ENCODE results near the gene PKD2L1. TPM values are rescaled to one million over a fixed set of nuclear protein-coding genes. Genes with fewer than 3 reads are reported as not detected.
"Not testable (repeated sequence)": the region's sequence is repeated elsewhere in the genome, so short reads cannot be mapped to it uniquely, and the experiment has no call there.

PKD2L1 gene
- total RNA-seq, 4 donors from 2014 or later, result 0.42 TPM; not detected in 3

DNA sequence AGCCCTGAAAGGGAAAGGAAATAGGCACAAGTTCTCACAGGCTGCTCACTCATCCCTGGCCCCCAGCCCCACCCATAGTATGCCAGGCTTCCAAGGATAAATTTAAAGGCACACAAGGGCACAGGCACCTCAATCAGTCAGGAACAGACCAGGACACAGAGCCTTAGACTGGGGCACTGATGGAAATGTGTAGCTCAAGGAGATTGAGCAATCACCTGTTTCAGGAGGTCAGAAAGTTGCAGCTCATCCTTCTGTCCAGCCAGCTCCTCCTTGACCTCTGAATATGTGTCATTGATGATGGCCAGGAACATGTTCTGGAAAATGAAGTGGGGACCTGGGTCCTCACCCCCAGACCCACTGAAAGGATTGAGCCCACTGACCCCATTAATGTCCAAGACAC is 37.0 kb downstream of the PKD2L1 start:
- H3K9me3 ChIP-seq, result no peaks in the 10 kb centered on the region
- no peak overlapping the region for H3K4me3 ChIP-seq
- peak overlapping the region in 2 of 4 donors; percentile 64 to 80 for H3K27ac ChIP-seq
- H3K27me3 ChIP-seq, result no peaks in the 10 kb centered on the region
- TF ChIP-seq POLR2A (IDR thresholded peaks at IDR 0.05) (no peak), EP300 (IDR thresholded peaks at IDR 0.05) (no peak)
- TF ChIP-seq, protein P1, sequence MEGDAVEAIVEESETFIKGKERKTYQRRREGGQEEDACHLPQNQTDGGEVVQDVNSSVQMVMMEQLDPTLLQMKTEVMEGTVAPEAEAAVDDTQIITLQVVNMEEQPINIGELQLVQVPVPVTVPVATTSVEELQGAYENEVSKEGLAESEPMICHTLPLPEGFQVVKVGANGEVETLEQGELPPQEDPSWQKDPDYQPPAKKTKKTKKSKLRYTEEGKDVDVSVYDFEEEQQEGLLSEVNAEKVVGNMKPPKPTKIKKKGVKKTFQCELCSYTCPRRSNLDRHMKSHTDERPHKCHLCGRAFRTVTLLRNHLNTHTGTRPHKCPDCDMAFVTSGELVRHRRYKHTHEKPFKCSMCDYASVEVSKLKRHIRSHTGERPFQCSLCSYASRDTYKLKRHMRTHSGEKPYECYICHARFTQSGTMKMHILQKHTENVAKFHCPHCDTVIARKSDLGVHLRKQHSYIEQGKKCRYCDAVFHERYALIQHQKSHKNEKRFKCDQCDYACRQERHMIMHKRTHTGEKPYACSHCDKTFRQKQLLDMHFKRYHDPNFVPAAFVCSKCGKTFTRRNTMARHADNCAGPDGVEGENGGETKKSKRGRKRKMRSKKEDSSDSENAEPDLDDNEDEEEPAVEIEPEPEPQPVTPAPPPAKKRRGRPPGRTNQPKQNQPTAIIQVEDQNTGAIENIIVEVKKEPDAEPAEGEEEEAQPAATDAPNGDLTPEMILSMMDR (IDR thresholded peaks at IDR 0.05), result no peak
- H3K4me1 ChIP-seq, result peaks cover 0 to 18% (median 0%) of the 10 kb centered on the region in 4 donors
- DNase-seq (ENCODE audit: low spot score in 2 of 2), result no peak
- H3K36me3 ChIP-seq, result no peaks in the 10 kb centered on the region

DNA sequence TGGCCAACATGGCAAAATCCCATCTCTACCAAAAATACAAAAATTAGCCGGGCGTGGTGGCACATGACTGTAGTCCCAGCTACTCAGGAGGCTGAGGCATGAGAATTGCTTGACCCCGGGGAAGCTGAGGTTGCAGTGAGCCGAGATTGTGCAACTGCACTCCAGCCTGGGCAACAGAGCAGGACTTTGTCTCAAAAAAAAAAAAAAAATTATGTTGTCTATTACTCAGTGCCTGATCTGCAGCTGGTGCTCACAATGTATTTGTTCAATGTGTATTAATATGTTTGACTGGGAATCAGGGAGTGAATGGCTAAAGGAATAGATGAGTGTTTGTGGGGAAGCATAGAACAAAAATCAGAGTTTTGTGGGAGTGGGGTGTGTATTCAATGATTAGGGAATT is 37.7 kb downstream of the PKD2L1 start:
- H3K9me3 ChIP-seq, H3K27me3 ChIP-seq, H3K4me3 ChIP-seq, H3K36me3 ChIP-seq: not testable (repeated sequence)
- peak; percentile 18 to 26 for DNase-seq (ENCODE audit: low spot score in 2 of 2)
- WGBS, 2 donors, result 26 to 32% methylated on average over 4 of the region's 4 CpGs
- peak in 1 of 2 donors; percentile 49 for TF ChIP-seq EP300 (IDR thresholded peaks at IDR 0.05)
- Histone ChIP-seq H3K4me1 (peaks cover 0 to 20% (median under 1%) of the 10 kb centered on the region in 4 donors), H3K27ac (peak overlapping the region in 2 of 4 donors; percentile 74 to 80)

DNA sequence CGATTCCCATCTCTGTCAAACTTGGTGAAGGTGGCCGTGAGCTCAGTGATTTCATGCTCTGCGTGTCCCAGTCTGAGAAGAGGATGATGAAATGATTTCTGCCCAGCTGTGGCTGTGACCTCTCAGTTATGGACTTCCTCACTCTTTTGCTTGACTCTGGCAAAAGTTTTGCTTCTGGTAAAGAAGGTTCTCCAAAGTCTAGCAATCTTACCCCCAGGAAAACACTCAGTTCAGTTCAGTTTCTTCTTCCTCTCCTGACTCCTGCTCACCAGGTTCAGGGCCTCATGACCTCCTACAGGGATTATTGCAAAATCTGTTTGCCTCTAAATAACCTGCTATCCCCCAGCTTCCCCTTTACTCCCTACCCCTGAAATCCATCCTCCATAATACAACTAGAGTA is 38.7 kb downstream of the PKD2L1 start:
- Histone ChIP-seq H3K36me3 (no peaks in the 10 kb centered on the region), H3K27ac (peak overlapping the region in 2 of 4 donors; percentile 66 to 74), H3K9me3 (no peaks in the 10 kb centered on the region), H3K4me1 (peaks cover 0 to 26% (median 3%) of the 10 kb centered on the region in 4 donors), H3K27me3 (no peaks in the 10 kb centered on the region), H3K4me3 (no peak overlapping the region)
- 69 to 72% methylated on average over 3 of the region's 3 CpGs for WGBS, 2 donors
- peak; percentile 5 to 17 for TF ChIP-seq EP300 (IDR thresholded peaks at IDR 0.05)
- TF ChIP-seq POLR2A (IDR thresholded peaks at IDR 0.05), result no peak
- TF ChIP-seq, protein P1 (IDR thresholded peaks at IDR 0.05), result no peak
- DNase-seq (ENCODE audit: low spot score in 2 of 2), result peak in 1 of 2 donors; percentile 15

DNA sequence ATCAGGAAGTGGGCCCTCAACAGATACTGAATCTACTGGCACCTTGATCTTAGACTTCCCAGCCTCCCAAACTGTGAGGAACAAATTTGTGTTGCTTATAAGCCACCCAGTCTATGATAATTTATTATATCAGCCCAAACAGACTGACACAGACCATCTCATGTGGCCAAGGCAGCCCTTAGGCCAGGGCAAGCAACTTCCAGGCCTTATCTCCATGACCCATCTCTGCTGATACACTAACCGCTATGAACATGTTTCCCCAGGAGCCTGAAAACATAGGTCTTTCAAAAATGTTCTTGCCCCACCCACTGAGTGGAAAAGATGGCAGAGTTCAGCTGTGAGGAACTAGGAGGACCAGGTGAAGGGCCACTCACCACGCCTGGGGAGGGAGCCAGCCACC is 40.4 kb downstream of the PKD2L1 start:
- no peaks in the 10 kb centered on the region for H3K9me3 ChIP-seq
- no peaks in the 10 kb centered on the region for H3K36me3 ChIP-seq
- DNase-seq (ENCODE audit: low spot score in 2 of 2), result no peak
- H3K4me1 ChIP-seq, result peaks cover 0 to 40% (median 14%) of the 10 kb centered on the region in 4 donors
- H3K4me3 ChIP-seq, result no peak overlapping the region
- H3K27me3 ChIP-seq, result no peaks in the 10 kb centered on the region
- 75 to 86% methylated on average over 2 of the region's 2 CpGs for WGBS, 2 donors
- no peak for TF ChIP-seq EP300 (IDR thresholded peaks at IDR 0.05)
- TF ChIP-seq POLR2A (IDR thresholded peaks at IDR 0.05), result no peak
- TF ChIP-seq, protein P1 (IDR thresholded peaks at IDR 0.05), result no peak
- no peak overlapping the region for H3K27ac ChIP-seq

DNA sequence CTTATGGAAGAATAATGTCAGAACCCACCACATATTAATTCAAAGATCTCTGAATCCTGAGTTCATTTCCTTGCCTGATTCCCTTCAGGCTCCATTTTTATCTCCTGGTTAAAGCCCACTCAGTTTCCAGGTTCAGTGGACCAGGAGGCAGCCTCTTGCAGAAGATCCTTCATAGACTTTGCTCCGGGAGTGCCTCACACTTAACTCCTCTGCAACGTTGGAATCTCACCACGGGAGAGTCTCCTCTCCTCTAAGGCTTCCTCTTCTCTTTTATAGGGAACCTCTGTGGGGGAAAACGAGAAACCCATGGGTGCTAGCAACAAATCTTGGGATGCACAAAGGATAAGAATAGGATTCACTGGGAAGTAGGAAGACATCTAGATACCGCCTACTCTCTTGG is 41.8 kb downstream of the PKD2L1 start:
- Histone ChIP-seq H3K9me3 (no peaks in the 10 kb centered on the region), H3K4me3 (no peak overlapping the region), H3K36me3 (peaks cover 0 to 9% (median 0%) of the 10 kb centered on the region in 3 donors), H3K4me1 (peaks cover 0 to 52% (median 19%) of the 10 kb centered on the region in 4 donors), H3K27ac (no peak overlapping the region), H3K27me3 (no peaks in the 10 kb centered on the region)
- TF ChIP-seq, protein P1 (IDR thresholded peaks at IDR 0.05), result no peak
- no peak for TF ChIP-seq POLR2A (IDR thresholded peaks at IDR 0.05)
- no peak for TF ChIP-seq EP300 (IDR thresholded peaks at IDR 0.05)
- 80 to 87% methylated on average over 5 of the region's 5 CpGs for WGBS, 2 donors
- no peak for DNase-seq (ENCODE audit: low spot score in 2 of 2)

DNA sequence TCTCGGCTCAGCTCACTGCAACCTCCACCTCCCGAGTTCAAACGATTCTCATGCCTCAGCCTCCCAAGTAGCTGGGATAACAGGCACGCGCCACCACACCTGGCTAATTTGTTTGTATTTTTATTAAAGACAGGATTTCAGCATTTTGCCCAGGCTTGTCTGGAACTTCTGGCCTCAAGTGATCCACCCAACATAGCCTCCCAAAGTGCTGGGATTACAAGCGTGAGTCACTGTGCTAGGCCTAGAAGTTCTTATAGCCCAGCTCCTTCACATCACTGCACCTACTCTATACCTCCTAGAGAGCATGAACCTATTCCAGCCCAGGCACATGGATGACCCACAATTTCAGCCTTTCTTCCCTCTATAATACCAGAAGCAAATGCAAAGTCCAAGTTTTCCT is 42.3 kb downstream of the PKD2L1 start:
- Histone ChIP-seq H3K4me1 (peaks cover 0 to 52% (median 19%) of the 10 kb centered on the region in 4 donors), H3K36me3 (peaks cover 0 to 11% (median 0%) of the 10 kb centered on the region in 3 donors), H3K27ac (peak overlapping the region in 2 of 4 donors; percentile 96 to 98), H3K4me3 (no peak overlapping the region), H3K27me3 (no peaks in the 10 kb centered on the region), H3K9me3 (no peaks in the 10 kb centered on the region)
- 97% methylated on average over 6 of the region's 6 CpGs for WGBS, 2 donors
- TF ChIP-seq POLR2A (IDR thresholded peaks at IDR 0.05), result no peak
- TF ChIP-seq EP300 (IDR thresholded peaks at IDR 0.05), result no peak
- TF ChIP-seq, protein P1 (IDR thresholded peaks at IDR 0.05), result no peak
- no peak for DNase-seq (ENCODE audit: low spot score in 2 of 2)
